ENCODE results near the gene LZIC.

Gene LZIC

GRCh38 chr1:9910423-9911178, 32.6 kb downstream of the LZIC start:
- in situ Hi-C loops (cut with MboI; ENCODE audit: low sequenced_read_pairs): no loop called here

- in situ Hi-C loops (cut with MboI; ENCODE audit: low sequenced_read_pairs): no loop called here
These were observed 33.1 kb downstream of the LZIC start, which contains the start of gene CTNNBIP1 for GRCh38 chr1:9910076-9910422. TSS of gene CTNNBIP1 (minus strand) at chr1:9910269. CDS start at chr1:9872064, 38,205 bp downstream.

- in situ Hi-C loops (cut with MboI; ENCODE audit: low sequenced_read_pairs): no loop called here
These were observed 33.8 kb downstream of the LZIC start for GRCh38 chr1:9909234-9910046.

- in situ Hi-C loops (cut with MboI; ENCODE audit: low sequenced_read_pairs): no loop called here
These were observed 34.3 kb downstream of the LZIC start for GRCh38 chr1:9908871-9909233.

GRCh38 chr1:9907441-9907840, 35.8 kb downstream of the LZIC start:
- in situ Hi-C loops (cut with MboI; ENCODE audit: low sequenced_read_pairs): no loop called here

GRCh38 chr1:9906466-9906865, 36.7 kb downstream of the LZIC start:
- in situ Hi-C loops (cut with MboI; ENCODE audit: low sequenced_read_pairs): no loop called here

GRCh38 chr1:9905010-9905409, 38.2 kb downstream of the LZIC start:
- in situ Hi-C loops (cut with MboI; ENCODE audit: low sequenced_read_pairs): no loop called here

- in situ Hi-C loops (cut with MboI; ENCODE audit: low sequenced_read_pairs): no loop called here
These were observed 38.6 kb downstream of the LZIC start for GRCh38 chr1:9904596-9904995.

- in situ Hi-C loops (cut with MboI; ENCODE audit: low sequenced_read_pairs): no loop called here
These were observed 39.2 kb downstream of the LZIC start for GRCh38 chr1:9903801-9904527.

- in situ Hi-C loops (cut with MboI; ENCODE audit: low sequenced_read_pairs): no loop called here
These were observed 41.1 kb downstream of the LZIC start for GRCh38 chr1:9902060-9902452.

GRCh38 chr1:9901148-9902059, 41.8 kb downstream of the LZIC start:
- in situ Hi-C loops (cut with MboI; ENCODE audit: low sequenced_read_pairs): no loop called here

GRCh38 chr1:9900142-9901043, 42.8 kb downstream of the LZIC start:
- in situ Hi-C loops (cut with MboI; ENCODE audit: low sequenced_read_pairs): no loop called here

GRCh38 chr1:9894115-9894514, 49.1 kb downstream of the LZIC start:
- in situ Hi-C loops (cut with MboI; ENCODE audit: low sequenced_read_pairs): no loop called here

GRCh38 chr1:9892563-9893528, 50.3 kb downstream of the LZIC start:
- in situ Hi-C loops (cut with MboI; ENCODE audit: low sequenced_read_pairs): no loop called here

GRCh38 chr1:9891207-9891606, 52.0 kb downstream of the LZIC start:
- in situ Hi-C loops (cut with MboI; ENCODE audit: low sequenced_read_pairs): no loop called here

GRCh38 chr1:9890224-9890731, 52.9 kb downstream of the LZIC start:
- in situ Hi-C loops (cut with MboI; ENCODE audit: low sequenced_read_pairs): no loop called here

- in situ Hi-C loops (cut with MboI; ENCODE audit: low sequenced_read_pairs): no loop called here
These were observed 53.8 kb downstream of the LZIC start for GRCh38 chr1:9889411-9889810.

GRCh38 chr1:9888886-9889285, 54.3 kb downstream of the LZIC start:
- in situ Hi-C loops (cut with MboI; ENCODE audit: low sequenced_read_pairs): no loop called here

All from HL-60/S4 treated with phorbol 12-myristate 13-acetate at 8.2 ng/mL for 4 days and 3 days (cell line).